Muscle layer of duodenum (tissue), 2 donors: ENCODE data around the gene USH1C.

ENCODE experiments used
- H3K27ac ChIP-seq: one replicate; pipeline ENCODE4 v1.7.0; 2013; ENCODE audit warnings: mild to moderate bottlenecking, low read length
- H3K27me3 ChIP-seq: one replicate; pipeline ENCODE4 v1.7.0; 2013; ENCODE audit warnings: low read depth, mild to moderate bottlenecking, control low read depth, low read length
- H3K36me3 ChIP-seq, 2 donors: one replicate each; pipeline ENCODE4 v1.7.0; 2013; ENCODE audit warnings: low read length in 2 of 2, control low read depth in 1 of 2, mild to moderate bottlenecking in 1 of 2; ENCODE audit not compliant: insufficient read depth in 2 of 2, control insufficient read depth in 1 of 2
- H3K4me1 ChIP-seq, 2 donors: one replicate each; pipeline ENCODE4 v1.7.0; 2013; ENCODE audit warnings: low read length in 2 of 2, mild to moderate bottlenecking in 2 of 2, control low read depth in 1 of 2, moderate library complexity in 1 of 2; ENCODE audit not compliant: insufficient read depth in 2 of 2, control insufficient read depth in 1 of 2
- H3K4me3 ChIP-seq, 2 donors: one replicate each; pipeline ENCODE4 v1.7.0; 2013; ENCODE audit warnings: low read length in 2 of 2, low read depth in 1 of 2, mild to moderate bottlenecking in 1 of 2
- H3K9me3 ChIP-seq, 2 donors: one replicate each; pipeline ENCODE4 v1.7.0; 2013; ENCODE audit warnings: low read length in 2 of 2, control low read depth in 1 of 2, mild to moderate bottlenecking in 1 of 2; ENCODE audit not compliant: control insufficient read depth in 1 of 2
- donor health status: healthy.

USH1C gene

DNA sequence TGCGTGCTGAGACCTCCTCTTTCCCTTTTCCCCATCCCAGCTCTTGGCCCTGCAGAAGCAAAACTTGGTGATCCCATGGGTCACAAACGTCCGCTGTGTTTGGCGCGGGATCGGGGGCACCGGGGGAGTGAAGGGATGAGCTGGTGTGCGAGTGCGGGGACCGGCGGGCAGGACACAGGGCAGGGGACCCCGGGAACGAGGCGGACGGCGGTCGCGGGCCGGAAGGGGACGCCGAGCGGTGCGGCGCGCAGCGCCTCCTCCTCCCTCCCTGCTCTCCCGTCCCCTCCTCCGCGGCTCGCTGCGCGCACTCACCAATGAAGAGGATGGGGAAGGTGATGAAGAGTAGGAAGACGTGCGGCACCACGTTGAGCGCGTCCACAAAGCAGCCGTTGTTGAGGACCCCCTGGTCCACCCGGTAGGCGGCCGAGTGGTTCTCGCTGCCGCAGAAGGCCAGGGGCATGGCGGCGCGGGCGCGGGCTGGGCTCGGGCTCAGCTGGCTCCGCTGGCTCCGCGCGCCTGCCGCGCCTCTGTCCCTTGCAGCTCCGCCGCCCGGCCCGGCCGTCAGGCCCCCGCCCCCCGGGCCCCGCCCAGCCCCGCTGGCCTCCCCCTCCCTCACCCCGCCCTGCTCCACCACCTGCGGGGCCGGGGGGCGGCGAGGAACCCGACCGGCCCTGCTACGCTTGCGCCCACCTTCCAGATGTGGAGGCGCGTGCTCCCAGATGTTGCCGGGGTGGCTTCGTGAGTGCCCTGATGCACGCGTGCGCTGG, 67.7 kb downstream of the USH1C start, which contains the start of gene ABCC8:
ABCC8 (minus strand) TSS at position 529 of the 767 bp plus-strand sequence; CDS start at position 460, 69 bp downstream.
- no peaks in the 10 kb centered on the region for H3K9me3 ChIP-seq
- H3K4me1 ChIP-seq = peaks cover 0 to 8% of the 10 kb centered on the region in 2 donors
- H3K36me3 ChIP-seq = no peaks in the 10 kb centered on the region
- peak within 1 kb of the TSS in 1 of 2 donors; percentile 56 for H3K4me3 ChIP-seq
- peaks cover 27% of the 10 kb centered on the region for H3K27me3 ChIP-seq
- no peak within 1 kb of the TSS for H3K27ac ChIP-seq

DNA sequence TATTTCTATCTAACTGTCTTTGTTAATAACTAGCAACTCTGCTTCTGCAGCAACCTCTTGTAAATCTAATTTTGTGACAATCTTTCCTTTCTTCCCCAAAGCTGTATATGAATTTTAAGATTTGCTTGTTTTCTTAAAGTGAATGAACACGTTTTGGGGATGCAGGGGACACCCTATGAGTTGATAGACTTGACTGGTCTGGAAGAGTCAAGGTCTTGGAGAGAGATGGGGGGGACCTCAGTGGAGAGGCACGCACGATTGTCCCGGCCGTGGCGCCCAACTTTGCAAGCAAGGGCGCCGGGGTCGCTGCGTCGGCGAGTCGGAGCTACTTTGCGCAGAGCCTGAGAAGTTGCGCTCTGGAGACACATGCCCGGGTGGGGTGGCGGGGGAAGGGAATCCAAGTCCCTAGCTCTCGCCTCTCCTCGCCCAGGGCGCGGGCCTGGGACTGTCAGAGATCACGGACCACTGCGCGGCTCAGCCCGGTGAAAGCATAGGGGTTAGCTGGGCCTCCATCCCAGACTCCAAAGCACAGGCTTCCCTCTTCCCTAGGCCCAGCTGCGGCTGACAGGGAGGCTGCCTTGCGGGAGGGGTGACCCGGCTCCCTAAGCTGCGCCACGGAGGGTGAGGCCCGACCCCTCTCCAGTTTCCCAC, 68.4 kb downstream of the USH1C start:
- H3K27ac ChIP-seq = no peak overlapping the region
- H3K27me3 ChIP-seq = peaks cover 27% of the 10 kb centered on the region
- no peaks in the 10 kb centered on the region for H3K9me3 ChIP-seq
- H3K4me3 ChIP-seq = peak overlapping the region in 1 of 2 donors; percentile 56
- no peaks in the 10 kb centered on the region for H3K36me3 ChIP-seq
- H3K4me1 ChIP-seq = peaks cover 0 to 8% of the 10 kb centered on the region in 2 donors

DNA sequence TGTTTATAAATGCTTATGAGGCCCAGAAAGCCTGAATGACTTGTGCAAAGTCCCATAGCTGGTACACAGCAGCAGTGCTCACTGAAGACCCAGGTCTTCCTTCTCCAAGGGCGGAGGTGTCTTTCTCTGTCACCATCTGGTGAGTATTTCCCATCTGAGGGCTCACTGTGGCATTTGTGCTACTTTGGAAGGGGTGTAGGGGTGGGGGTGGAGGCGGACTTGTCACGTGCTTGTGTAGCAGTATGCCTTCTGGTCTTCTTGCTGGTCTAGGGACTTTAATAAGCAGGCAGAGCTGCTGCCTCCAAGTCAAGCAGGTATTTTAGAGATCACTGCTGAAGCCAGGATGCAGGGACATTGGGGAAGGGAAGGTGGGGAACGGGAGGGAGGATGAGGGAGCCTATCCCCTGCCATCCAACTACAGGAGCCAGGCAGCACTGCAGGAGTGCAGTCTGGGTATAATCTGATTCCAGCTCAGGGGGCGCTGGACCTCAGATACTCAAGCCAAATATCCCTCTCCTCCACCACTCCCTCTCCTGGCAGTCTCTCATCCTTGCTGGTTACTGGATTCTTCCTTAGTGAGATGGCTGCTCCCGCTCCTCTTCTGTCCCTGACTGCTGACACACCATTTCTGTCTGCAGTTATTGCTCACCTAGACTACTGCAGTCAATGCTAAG, 71.0 kb downstream of the USH1C start:
- Histone ChIP-seq H3K9me3 (no peaks in the 10 kb centered on the region), H3K27me3 (peaks cover 27% of the 10 kb centered on the region), H3K4me3 (no peak overlapping the region), H3K36me3 (no peaks in the 10 kb centered on the region), H3K4me1 (peaks cover 0 to 8% of the 10 kb centered on the region in 2 donors), H3K27ac (no peak overlapping the region)

DNA sequence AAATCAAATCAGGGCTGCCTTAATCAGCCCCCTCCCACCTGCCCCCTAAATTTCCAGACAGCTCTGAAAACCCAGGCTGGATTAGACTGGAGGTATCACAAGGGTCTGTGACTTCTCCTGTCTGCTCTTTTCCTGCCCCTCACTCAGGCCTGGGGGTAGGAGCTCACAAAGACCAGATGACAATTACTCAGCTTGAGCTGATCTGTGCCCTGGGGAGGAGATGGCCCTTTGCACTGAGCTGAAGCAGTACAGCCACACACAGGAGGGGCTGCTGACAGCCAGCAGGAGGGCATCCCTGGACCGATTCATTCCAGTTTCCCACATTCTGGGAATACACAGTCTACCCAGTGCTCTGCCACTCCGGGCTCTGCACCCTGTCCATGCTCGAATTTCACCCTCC, 71.7 kb downstream of the USH1C start:
- Histone ChIP-seq H3K4me1 (peaks cover 0 to 8% of the 10 kb centered on the region in 2 donors), H3K36me3 (no peaks in the 10 kb centered on the region), H3K27ac (no peak overlapping the region), H3K4me3 (no peak overlapping the region), H3K27me3 (peaks cover 23% of the 10 kb centered on the region), H3K9me3 (no peaks in the 10 kb centered on the region)

DNA sequence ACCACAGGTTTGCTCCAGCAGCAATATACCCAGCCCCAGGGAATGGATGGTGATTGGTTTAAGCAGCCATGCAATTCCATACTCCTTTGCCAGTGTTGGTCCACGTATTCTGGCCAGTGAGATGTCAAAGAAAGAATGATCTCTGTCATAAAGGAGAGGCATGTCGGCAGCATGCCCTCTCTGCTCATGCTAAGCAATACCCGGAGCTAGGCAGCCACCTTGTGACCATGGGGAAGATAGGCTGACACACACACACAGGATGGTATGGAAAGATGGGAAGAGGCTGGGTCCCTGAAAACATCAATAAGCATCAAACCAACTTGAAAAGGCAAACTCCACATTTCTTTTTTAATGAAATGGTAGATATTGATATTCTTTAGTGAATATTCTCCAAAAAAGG, 72.7 kb downstream of the USH1C start:
- Histone ChIP-seq H3K27me3 (peaks cover 20% of the 10 kb centered on the region), H3K4me3 (no peak overlapping the region), H3K27ac (no peak overlapping the region), H3K4me1 (peaks cover 0 to 8% of the 10 kb centered on the region in 2 donors), H3K9me3 (no peaks in the 10 kb centered on the region), H3K36me3 (no peaks in the 10 kb centered on the region)

DNA sequence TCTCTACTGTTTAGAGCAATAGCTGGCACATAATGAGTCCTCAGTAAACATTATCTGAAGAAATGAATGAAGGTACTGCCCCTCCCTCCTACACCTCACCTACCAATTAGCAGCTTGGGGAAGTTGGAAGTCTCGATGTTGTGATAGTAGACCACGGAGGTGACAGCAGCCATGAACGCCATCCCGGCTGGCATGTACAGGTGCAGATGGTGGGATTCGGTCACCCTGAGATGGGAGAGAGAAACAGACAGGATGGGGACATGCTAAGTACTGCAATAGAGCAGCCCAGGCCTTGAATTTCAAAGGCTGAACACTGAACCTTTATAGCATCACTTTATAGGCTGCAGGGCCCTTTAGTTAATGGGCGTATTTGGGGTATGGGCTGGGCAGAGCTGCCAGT, 74.2 kb downstream of the USH1C start:
- Histone ChIP-seq H3K27me3 (peaks cover 8% of the 10 kb centered on the region), H3K9me3 (no peaks in the 10 kb centered on the region), H3K4me1 (no peaks in the 10 kb centered on the region), H3K36me3 (no peaks in the 10 kb centered on the region), H3K4me3 (no peak overlapping the region), H3K27ac (no peak overlapping the region)

DNA sequence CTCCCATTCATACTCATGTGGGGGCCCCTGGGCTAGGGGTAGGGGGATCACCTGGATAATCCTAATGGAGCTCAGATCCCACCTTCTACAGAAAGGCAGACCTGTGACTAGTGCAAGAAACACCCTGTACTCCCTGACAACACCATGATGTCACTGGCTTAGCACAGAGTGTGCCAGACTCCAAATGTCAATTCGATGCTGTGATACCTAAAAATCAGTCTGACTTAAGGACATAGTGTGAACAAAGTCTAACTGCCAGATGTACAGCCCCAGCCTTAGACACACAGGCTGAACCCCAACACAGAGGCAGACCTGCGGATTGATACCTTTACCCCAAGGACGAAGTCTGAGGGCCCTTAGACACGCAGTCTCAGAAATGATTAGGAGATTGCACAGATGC, 76.1 kb downstream of the USH1C start:
- Histone ChIP-seq H3K4me3 (no peak overlapping the region), H3K27me3 (no peaks in the 10 kb centered on the region), H3K4me1 (no peaks in the 10 kb centered on the region), H3K36me3 (no peaks in the 10 kb centered on the region), H3K27ac (no peak overlapping the region), H3K9me3 (no peaks in the 10 kb centered on the region)

DNA sequence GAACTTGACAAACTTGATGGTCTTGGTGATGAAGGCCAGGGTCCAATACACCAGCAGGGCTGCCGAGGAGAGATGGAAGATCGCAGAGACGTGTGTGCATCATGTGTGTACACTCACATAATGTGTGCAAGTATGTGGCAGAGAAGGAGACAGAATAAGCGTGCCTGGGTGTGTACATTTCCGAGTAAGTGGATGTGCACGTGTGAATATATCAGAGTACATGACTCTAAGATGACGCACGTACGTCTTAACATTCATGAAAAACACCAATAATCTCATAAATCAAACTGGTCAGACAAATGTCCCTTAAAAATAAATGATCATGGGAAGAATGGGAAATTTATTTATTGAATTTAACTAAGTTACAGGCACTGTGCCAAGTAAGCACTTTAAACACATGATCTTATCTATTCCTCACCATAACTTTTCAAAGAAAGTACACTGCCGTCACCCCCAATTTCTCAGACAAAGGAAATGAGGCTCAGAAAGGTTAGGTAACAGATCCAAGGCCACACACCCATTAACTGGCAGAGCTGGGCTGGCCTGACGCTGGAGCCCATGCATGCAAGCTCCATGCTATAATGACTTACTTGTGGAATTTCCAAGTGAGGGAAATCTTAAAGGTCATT, 80.6 kb downstream of the USH1C start:
- Histone ChIP-seq H3K4me1 (no peaks in the 10 kb centered on the region), H3K36me3 (no peaks in the 10 kb centered on the region), H3K27me3 (no peaks in the 10 kb centered on the region), H3K27ac (no peak overlapping the region), H3K4me3 (no peak overlapping the region), H3K9me3 (no peaks in the 10 kb centered on the region)

DNA sequence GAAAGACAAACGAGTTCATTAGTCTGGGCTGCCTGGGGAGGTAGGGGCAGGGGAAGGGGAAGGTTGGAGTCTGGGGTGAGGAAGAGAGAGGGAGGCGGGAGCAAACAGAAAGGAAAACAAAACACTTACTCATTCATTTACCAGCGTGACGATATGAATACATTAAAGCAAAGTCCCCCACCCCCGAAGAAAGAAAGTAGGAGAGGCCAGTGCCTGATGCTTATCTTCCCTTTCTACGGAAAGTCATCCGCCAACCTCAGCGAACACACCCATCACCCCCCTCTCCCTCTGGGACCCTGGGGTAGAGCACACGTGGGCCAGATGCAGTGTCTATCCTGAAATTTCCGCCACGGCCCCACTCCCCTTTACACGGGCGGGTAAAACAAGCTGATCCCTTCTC, 81.3 kb downstream of the USH1C start:
- no peak overlapping the region for H3K4me3 ChIP-seq
- no peaks in the 10 kb centered on the region for H3K9me3 ChIP-seq
- no peak overlapping the region for H3K27ac ChIP-seq
- H3K36me3 ChIP-seq = no peaks in the 10 kb centered on the region
- H3K4me1 ChIP-seq = no peaks in the 10 kb centered on the region
- no peaks in the 10 kb centered on the region for H3K27me3 ChIP-seq

DNA sequence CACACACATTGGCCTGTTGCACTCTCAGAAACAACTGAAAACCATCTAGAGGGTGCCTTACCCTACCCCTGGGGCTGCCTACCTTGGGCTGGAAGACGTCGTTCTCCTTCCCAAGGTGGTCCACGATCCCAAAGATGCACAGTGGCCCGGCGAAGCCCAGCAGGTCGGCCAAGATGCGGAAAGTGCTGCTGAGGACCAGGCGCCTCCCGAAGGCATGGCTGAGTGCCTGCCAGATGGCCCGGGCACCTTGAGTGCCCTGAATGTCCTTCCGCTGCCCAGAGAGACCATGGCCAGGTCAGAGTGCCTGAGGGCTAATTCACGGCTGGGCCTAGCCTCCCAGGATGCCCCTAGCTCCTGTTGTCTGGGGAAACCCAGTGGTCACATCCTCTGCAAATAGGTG, 83.8 kb downstream of the USH1C start:
- Histone ChIP-seq H3K4me3 (no peak overlapping the region), H3K4me1 (no peaks in the 10 kb centered on the region), H3K36me3 (no peaks in the 10 kb centered on the region), H3K27me3 (no peaks in the 10 kb centered on the region), H3K9me3 (no peaks in the 10 kb centered on the region), H3K27ac (no peak overlapping the region)

DNA sequence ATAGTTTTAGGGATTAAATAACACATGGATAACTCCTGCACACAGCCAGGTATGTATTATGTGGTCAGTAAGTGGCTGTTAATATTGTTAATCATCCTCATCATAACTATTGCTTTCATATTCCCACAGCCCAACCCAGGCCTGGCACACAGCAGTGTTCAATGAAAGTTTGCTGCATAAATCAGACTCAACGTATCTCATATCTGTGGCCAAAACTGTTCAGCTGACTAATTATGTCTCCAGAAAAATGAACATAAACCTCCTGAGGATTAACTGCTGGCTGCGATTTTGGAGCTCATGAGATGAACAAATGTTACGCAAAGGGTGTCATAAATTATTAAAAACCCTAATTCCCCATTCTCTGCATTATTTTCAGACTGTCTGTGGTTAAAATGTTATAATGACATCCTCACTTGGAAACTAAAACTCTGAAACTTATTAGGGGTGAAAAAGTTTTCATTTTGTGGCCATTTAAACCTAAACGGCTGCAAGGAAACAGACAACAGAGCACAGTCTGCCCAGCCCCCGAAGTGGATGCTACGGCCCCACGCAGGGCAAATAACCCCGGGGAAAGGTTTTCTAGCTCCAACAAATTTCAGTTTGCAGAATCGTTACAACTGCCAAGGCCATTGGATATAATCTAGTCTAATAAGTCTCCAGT, 84.8 kb downstream of the USH1C start:
- Histone ChIP-seq H3K27ac (no peak overlapping the region), H3K36me3 (no peaks in the 10 kb centered on the region), H3K4me1 (no peaks in the 10 kb centered on the region), H3K27me3 (no peaks in the 10 kb centered on the region), H3K4me3 (no peak overlapping the region), H3K9me3 (no peaks in the 10 kb centered on the region)
